ENCODE results near the gene CNP. TPM values are rescaled to one million over a fixed set of nuclear protein-coding genes. Genes with fewer than 3 reads are reported as not detected.

The CNP gene
- total RNA-seq, 1 experiment from 2014 or later = 79.9 TPM

Other genes with a start within 250 kb of the CNP start
- 11.6 TPM for gene HAP1, start 232.2 kb upstream of the CNP start, total RNA-seq (2021; ENCODE audit: unreplicated experiment)
- 352 TPM for gene JUP, start 180.1 kb upstream of the CNP start, total RNA-seq (2021; ENCODE audit: unreplicated experiment)
- gene P3H4, start 154.8 kb upstream of the CNP start, total RNA-seq (2021; ENCODE audit: unreplicated experiment) = 58.9 TPM
- gene FKBP10, start 153.8 kb upstream of the CNP start, total RNA-seq (2021; ENCODE audit: unreplicated experiment) = 190 TPM
- 118 TPM for gene NT5C3B, start 130.6 kb upstream of the CNP start, total RNA-seq (2021; ENCODE audit: unreplicated experiment)
- not detected for gene KLHL10, start 129.0 kb upstream of the CNP start, total RNA-seq (2021; ENCODE audit: unreplicated experiment)
- 12.5 TPM for gene KLHL11, start 101.4 kb upstream of the CNP start, total RNA-seq (2021; ENCODE audit: unreplicated experiment)
- gene ACLY, start 47.8 kb upstream of the CNP start, total RNA-seq (2021; ENCODE audit: unreplicated experiment) = 225 TPM
- 0.69 TPM for gene ODAD4, start 36.2 kb upstream of the CNP start, total RNA-seq (2021; ENCODE audit: unreplicated experiment)
- 72.0 TPM for gene DNAJC7, start 50.6 kb downstream of the CNP start, total RNA-seq (2021; ENCODE audit: unreplicated experiment)
- gene NKIRAS2, start 53.3 kb downstream of the CNP start, total RNA-seq (2021; ENCODE audit: unreplicated experiment) = 22.4 TPM
- 0.74 TPM for gene C17orf113, start 83.8 kb downstream of the CNP start, total RNA-seq (2021; ENCODE audit: unreplicated experiment)
- gene ZNF385C, start 131.7 kb downstream of the CNP start, total RNA-seq (2021; ENCODE audit: unreplicated experiment) = 0.21 TPM
- gene DHX58, start 145.9 kb downstream of the CNP start, total RNA-seq (2021; ENCODE audit: unreplicated experiment) = 9.7 TPM
- gene KAT2A, start 154.6 kb downstream of the CNP start, total RNA-seq (2021; ENCODE audit: unreplicated experiment) = 67.0 TPM
- gene HSPB9, start 156.0 kb downstream of the CNP start, total RNA-seq (2021; ENCODE audit: unreplicated experiment) = not detected
- gene RAB5C, start 188.2 kb downstream of the CNP start, total RNA-seq (2021; ENCODE audit: unreplicated experiment) = 141 TPM
- gene KCNH4, start 214.3 kb downstream of the CNP start, total RNA-seq (2021; ENCODE audit: unreplicated experiment) = 1.5 TPM
- gene HCRT, start 218.7 kb downstream of the CNP start, total RNA-seq (2021; ENCODE audit: unreplicated experiment) = not detected
- 21.8 TPM for gene GHDC, start 227.7 kb downstream of the CNP start, total RNA-seq (2021; ENCODE audit: unreplicated experiment)

All from Panc1 (cell line).